GM18508 (cell line): ENCODE results near the gene OSBPL6.

Experiments used
- ATAC-seq: cut with Tn5 transposase; IDR thresholded peaks from one replicate; pipeline ENCODE4 v1.9.1; 2021; ENCODE audit warnings: moderate number of reproducible peaks; ENCODE audit not compliant: insufficient read depth, unreplicated experiment

The OSBPL6 gene

DNA sequence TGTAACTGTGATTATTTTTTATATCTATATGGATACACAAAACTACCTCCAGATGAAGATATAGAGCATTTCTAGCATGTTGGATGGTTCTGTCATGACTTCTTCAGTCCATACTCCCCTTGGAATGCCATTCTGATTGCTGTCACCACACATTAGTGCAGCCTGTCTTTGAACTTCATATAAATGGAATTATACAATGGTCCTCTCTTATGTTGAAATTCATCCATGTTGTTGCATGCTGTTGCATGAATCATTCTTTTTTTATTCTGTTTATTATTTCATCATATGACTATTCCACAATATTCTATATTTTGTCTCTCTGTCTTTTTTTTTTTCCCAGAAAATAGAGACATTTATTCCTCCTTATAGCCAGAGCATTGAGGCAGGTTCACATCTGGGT, 74.1 kb downstream of the OSBPL6 start:
- no peak for ATAC-seq

GRCh38 chr2:178269438-178270224, 75.3 kb downstream of the OSBPL6 start:
- no peak for ATAC-seq

DNA sequence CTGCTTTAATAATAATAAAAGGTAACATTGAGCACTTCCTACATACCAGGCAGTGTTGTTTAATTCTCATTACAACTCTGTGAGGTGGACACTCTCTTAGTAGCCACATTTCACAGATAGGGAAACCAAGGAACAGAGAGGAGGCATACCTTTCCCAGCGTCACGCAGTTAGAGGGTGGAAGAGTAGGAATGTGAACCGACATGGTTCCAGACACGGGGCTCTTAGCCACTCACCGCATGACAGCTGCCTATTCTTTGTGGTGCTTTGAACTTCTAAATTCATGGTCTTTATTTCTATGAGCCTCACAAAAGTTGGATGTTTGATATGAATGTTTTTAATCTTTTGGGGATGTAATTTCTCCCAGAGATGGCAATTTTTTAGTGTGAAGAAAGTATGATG, 76.0 kb downstream of the OSBPL6 start:
- no peak for ATAC-seq

DNA sequence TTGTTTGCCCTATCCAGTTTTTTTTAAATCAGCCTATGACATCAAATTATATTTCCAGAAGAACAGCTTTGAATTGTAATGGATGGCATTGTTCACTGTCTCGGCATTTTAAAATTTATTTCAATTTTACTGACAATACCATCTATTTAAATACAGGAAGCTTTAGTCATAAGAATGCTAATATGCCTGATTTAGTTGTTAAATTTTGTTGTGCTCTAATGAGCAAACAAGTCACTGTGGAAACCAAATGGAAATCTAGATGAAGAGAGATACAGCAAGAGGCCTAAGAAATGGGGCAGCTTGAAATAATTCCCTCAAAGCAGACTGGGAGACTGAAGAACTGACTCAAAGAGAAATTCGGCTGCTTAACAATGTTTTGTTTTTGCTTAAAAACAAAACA, 76.8 kb downstream of the OSBPL6 start:
- ATAC-seq, result no peak

DNA sequence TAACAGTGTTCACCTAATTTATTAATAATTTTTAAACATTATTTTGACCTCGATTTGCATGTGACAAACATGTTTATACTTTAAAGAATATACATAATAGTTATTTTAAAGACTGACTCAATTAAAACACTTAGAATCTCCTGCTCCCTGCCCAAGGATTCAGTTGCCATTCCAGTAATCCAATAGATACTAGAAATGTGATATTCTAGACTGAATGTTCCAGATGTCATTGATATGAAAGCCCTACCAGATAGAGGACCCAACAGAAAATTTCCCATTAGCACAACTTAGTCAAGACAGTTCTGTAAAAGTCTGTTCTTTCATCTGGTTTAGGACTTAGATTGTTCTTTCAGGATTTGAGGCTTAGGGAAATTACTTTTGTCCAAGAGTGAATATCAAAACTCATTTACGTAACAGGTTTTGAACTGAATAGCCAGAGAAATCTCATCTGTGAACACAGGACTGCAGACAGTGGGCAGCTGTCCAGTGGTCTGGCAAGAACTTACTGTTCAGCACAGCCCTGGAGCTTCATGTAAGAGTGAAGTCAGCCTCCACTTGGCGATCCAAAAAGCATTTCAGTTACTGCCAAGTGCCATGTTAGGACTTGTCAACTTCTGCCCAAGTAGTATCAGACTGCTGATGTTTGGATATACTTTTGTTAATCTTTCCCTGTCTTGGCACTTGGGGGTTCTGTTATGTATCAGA, 77.5 kb downstream of the OSBPL6 start:
- ATAC-seq, result no peak

- no peak for ATAC-seq
Measured at GRCh38 chr2:178273787-178274360, 79.6 kb downstream of the OSBPL6 start.

GRCh38 chr2:178275600-178275999, 81.3 kb downstream of the OSBPL6 start:
- no peak for ATAC-seq

DNA sequence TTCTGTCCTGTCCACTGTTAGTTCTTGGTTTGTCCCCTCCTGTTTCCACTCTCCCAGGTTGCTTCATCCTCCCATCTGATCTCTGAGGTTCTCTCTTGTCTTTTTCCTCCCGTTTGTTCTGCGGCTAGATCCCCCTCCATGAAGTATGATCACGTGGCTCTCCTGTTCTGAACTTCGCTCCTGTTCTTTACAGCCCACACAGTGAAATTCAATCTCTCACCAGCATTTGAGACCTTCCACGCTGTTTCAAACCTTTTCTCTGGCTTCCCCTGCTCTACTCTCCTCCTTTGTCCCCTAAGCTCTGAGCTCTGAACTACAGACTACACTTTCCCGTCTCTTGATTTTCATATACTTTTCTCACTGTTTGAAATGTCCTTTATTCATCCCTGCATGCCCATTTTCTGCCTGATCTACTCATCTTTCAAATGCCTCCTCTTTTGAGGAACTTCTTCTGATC, 83.5 kb downstream of the OSBPL6 start:
- ATAC-seq, result no peak

DNA sequence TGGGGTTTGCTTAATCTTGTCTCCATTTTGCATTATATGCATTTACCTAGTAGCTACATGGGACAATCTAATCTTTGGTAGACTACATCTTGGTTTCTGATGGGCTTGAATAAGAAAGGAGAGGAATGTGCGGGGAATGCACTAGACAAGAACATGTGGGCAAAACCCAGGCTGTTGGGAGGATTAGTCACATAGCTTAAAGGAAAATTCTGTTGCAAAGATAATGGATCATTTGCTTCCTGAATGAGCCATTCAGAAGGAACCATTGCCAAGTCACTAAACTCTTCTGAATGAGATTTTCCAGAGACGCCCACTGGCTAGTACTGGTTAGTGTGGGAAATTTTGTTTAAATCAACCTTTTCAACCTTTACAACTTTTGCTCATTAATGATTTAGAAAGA, 84.8 kb downstream of the OSBPL6 start:
- ATAC-seq, result no peak

DNA sequence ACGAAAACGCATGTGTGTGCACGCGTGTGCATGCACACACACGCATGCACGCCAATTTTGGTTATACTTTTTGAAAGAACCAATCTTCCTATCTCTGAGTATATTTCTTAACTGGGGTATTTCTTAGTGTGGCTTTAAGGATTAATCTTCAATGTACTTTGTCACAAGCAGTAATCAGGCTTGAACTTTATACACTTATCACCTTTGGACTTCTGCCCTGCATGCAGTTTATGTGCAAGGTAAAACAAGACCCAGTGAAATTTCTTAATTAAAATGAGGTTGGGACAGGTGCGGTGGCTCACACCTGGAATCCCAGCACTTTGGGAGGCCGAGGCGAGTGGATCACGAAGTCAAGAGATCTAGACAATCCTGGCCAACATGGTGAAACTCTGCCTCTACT, 85.3 kb downstream of the OSBPL6 start:
- no peak for ATAC-seq

GRCh38 chr2:178280244-178280852, 86.0 kb downstream of the OSBPL6 start:
- peak; percentile 61 for ATAC-seq

DNA sequence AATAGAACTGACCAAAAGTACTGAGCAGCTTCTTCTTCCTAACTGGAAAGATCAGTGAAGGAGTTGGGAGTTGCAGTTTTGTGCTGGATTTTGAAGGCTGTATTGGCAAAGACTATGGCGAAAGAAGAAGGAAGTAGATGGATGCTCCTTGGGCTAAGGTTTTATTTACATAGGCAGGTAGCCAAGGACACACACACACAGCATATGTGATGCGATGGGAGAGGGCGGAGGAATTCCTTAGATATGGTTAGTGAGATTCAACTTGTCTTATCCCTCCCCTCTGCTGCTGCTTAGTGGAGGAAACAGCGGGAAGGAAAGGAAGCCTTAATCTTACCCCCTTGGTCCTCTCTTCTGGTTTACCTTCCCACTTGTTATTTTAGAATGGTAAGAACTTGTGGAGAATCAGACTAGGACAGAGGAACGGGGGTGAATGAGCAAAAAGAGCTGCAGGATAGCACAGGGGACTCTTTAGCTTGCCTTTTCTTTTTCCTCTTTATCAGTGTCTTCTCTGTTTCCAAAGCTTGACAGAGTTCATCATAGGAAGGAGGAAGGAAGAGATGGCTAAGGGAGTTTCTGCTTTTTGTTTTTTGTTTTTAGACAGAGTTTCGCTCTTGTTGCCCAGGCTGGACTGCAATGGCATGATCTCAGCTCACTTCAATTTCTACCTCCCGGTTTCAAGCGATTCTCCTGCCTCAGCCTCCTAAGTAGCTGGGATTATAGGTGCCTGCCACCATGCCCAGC, 87.9 kb downstream of the OSBPL6 start:
- no peak for ATAC-seq

GRCh38 chr2:178283341-178283918, 89.1 kb downstream of the OSBPL6 start:
- no peak for ATAC-seq

DNA sequence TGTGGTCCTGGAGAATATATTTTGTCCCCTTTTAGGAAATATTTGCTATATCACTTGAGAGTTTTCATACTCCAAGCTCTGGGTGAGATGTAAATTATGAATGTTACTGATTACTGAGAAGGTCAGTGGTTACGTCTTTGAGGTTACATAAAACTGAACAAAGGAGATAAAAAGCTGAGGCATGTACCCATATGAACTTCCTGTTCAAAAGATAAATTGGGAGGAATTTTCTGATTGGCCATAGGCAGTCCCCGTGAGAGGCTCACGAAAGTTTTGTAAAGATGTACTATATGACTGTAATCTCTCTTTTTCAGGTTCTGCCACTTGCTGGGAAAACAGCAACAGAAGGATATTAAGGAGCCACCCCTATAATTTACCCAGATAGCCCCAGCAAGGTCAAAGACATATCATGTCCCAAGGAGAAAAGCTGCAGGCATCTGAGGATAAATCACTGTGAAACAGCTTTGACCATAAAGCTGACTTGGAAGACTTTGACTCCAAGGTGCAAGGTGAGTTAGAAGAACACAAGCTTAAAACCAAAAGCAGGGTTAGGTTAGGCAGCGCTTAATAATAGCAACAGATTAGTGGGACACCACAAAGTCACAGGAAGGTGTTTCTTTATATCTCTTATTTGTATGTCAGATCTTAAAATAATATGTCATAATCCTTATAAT, 90.4 kb downstream of the OSBPL6 start:
- ATAC-seq, result no peak

DNA sequence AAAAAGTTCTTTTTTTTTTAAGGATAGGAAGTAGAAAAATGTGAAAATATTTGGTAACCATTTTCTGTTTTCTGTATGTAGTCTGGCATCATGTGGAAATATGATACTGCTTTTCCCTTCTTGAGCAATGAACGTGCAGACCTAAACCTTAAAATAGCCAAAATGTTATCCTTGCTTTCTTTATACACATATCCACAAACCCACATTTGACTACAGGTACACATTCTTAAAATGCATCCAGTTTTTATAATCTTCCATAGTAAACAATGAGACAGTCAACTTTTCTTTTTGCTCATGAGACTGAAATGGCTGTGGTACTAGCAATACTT, 90.9 kb downstream of the OSBPL6 start:
- no peak for ATAC-seq

DNA sequence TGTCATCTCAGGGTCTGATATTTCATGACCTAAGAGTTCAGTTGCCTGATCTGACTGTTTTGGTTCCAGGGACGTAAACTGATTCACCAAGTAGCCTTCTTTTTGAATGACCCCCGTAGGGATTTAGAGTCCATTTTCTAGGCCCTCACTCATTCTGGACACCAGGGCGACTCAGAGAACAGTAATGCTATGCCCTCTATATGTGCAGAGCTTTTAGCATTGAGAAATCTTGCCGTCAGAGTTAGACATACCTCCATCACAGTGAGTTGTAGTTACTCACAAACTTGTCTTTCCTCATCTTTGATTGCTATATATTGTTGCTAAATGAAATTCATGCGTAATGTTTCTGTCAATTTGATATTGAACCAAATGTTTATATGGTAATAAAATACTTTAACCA, 92.3 kb downstream of the OSBPL6 start:
- ATAC-seq, result no peak

GRCh38 chr2:178287652-178288344, 93.5 kb downstream of the OSBPL6 start:
- no peak for ATAC-seq

- ATAC-seq, result no peak
Measured at GRCh38 chr2:178291703-178292102, 97.4 kb downstream of the OSBPL6 start.

GRCh38 chr2:178292586-178292985, 98.3 kb downstream of the OSBPL6 start:
- no peak for ATAC-seq
